Naive B cell (primary cell): ENCODE results near the gene PCLO. TPM values are rescaled to one million over a fixed set of nuclear protein-coding genes. Genes with fewer than 3 reads are reported as not detected.

Experiments used
- ATAC-seq, 2 donors: fragments of 150-1000 bp; cut with Tn5 transposase; 2 replicates each; pipeline ENCODE4 v1.10.0; 2021; ENCODE audit warnings: low read depth in 2 of 2, mild to moderate bottlenecking in 2 of 2, moderate library complexity in 2 of 2
- DNase-seq: peaks from one replicate; pipeline ENCODE4 v3.0.0; 2022
- H3K27ac Mint-ChIP-seq, 6 donors: one replicate each; pipeline ENCODE4 v1.8.0; 2020 to 2022; ENCODE audit warnings: mild to moderate bottlenecking in 6 of 6, mixed read lengths in 6 of 6, moderate library complexity in 5 of 6, inconsistent platforms in 2 of 6
- H3K27me3 Mint-ChIP-seq, 3 donors: one replicate each; pipeline ENCODE4 v1.8.0; 2021 to 2022; ENCODE audit warnings: mixed read lengths in 3 of 3, mild to moderate bottlenecking in 1 of 3
- H3K36me3 Mint-ChIP-seq, 2 donors: one replicate each; pipeline ENCODE4 v1.8.0; 2020 to 2022; ENCODE audit warnings: mixed read lengths in 2 of 2, inconsistent platforms in 1 of 2, mild to moderate bottlenecking in 1 of 2
- H3K4me1 Mint-ChIP-seq, 3 donors: one replicate each; pipeline ENCODE4 v1.8.0; 2020 to 2022; ENCODE audit warnings: mixed read lengths in 3 of 3, inconsistent platforms in 1 of 3, mild to moderate bottlenecking in 1 of 3, moderate library complexity in 1 of 3
- H3K4me3 Mint-ChIP-seq, 8 donors: one replicate each; pipeline ENCODE4 v1.8.0; 2020 to 2022; ENCODE audit warnings: mild to moderate bottlenecking in 8 of 8, mixed read lengths in 8 of 8, moderate library complexity in 8 of 8, inconsistent platforms in 2 of 8
- H3K9me3 Mint-ChIP-seq, 7 donors: one replicate each; pipeline ENCODE4 v1.8.0; 2020 to 2022; ENCODE audit warnings: mixed read lengths in 7 of 7, mild to moderate bottlenecking in 5 of 7, inconsistent platforms in 2 of 7, moderate library complexity in 1 of 7
- polyA plus RNA-seq, 6 donors: library from polyadenylated mRNA; unstranded; fragments of 300-500 nt; fragmentation: Illumina TruSeq; gene quantifications; one replicate each; pipeline ENCODE4 v1.2.3, GENCODE V29; 2021; ENCODE audit warnings: low read depth in 6 of 6

PCLO gene
- polyA plus RNA-seq, 6 donors from 2014 or later = not detected

DNA sequence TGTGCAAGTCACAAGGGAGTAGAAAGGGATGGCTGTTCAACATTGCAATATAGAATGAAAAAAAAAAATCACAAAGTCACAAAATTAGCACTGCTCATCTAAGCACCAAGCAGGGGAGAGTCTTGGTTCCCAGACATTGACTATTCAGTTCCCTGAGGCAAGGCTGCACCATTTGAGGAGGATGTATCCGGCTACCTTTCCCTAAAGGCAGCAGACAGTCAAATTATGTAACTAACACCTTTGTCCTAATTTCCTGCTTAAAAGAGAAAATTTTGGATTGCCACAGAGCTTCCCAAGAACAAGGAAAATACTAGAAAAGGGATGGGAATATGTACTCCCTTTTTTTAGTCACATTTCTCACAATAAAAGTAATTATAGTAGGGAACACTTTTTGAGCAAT is 148.1 kb downstream of the PCLO start:
- Mint-ChIP-seq H3K27me3 (no peaks in the 10 kb centered on the region), H3K4me3 (no peak overlapping the region), H3K27ac (no peak overlapping the region), H3K36me3 (no peaks in the 10 kb centered on the region), H3K9me3 (peaks cover 0 to 2% (median 0%) of the 10 kb centered on the region in 7 donors), H3K4me1 (no peaks in the 10 kb centered on the region)
- ATAC-seq = no peak
- DNase-seq = no peak

DNA sequence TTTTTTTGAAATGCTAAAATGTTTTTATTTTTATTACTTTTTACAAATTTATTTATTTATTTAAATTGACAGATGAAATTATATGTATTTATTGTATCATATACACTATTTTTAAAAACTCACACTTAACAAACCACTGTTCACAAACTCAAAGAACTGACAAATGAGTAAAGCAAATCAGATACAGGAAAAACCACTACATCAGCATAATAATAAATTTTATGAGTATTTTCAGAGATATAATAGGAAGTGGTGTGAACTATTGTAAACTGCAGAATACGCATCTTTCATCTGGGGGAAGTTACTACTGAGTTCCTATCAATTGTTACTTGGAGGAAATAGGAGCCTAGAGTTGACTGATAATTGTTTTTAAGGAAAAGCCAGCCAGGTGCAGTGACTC is 150.7 kb downstream of the PCLO start:
- ATAC-seq (no peak), DNase-seq (no peak)
- no peak overlapping the region for H3K27ac Mint-ChIP-seq
- H3K27me3 Mint-ChIP-seq = no peaks in the 10 kb centered on the region
- H3K4me3 Mint-ChIP-seq = no peak overlapping the region
- peaks cover 0 to 2% (median 0%) of the 10 kb centered on the region in 7 donors for H3K9me3 Mint-ChIP-seq
- H3K36me3 Mint-ChIP-seq = no peaks in the 10 kb centered on the region
- no peaks in the 10 kb centered on the region for H3K4me1 Mint-ChIP-seq

DNA sequence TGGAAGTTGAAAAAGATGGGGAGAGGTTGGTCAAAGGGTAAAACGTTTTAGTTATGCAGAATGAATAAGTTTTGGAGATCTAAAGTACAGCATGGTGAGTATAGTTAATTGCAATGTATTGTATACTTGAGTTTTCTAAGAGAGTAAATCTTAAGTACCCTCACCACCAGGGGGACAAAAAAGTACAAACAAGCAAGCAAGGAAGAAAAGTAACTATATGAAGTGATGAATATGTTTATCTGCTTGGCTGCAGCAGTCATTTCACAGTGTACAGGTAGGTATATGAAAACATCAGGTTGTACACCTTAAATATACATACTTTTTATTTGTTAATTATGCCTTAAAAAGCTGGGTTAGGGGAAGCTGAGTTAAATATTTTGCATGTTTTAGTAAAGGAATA is 157.3 kb downstream of the PCLO start:
- Mint-ChIP-seq H3K36me3 (no peaks in the 10 kb centered on the region), H3K9me3 (peaks cover 0 to 4% (median 4%) of the 10 kb centered on the region in 7 donors), H3K4me1 (no peaks in the 10 kb centered on the region), H3K4me3 (no peak overlapping the region), H3K27me3 (no peaks in the 10 kb centered on the region), H3K27ac (no peak overlapping the region)
- DNase-seq = no peak
- ATAC-seq = no peak

DNA sequence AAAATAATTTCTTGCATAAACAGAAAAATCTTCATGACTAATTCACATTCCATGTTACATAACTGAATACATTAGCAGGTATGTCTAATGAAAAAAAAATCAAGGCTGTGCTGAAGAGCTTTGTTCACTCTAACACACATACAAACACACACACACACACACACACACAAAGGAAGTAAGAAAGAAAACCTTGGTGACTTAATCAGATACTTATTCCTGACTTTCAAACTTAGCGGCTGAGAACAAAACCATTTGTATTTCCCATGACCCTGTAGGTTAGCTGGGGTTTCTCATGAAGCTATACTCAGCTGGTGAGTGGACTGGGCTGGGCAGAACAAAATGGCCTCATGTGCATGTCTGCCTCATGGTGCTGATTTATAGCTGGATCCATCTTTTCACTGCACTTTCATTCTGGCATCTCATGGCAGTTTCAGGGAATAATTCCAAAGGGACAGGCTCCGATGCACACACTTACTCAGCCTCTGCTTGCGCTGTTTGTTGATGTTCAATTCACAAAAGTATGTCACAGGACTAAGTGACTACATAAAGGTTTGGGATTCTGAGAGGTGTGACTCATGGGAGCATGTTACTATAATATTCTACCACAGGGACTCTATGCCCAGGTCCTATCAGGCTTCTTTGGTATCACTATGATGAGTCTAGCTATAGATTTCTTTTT is 161.2 kb downstream of the PCLO start:
- no peak for DNase-seq
- no peaks in the 10 kb centered on the region for H3K36me3 Mint-ChIP-seq
- ATAC-seq = no peak
- H3K9me3 Mint-ChIP-seq = peaks cover 0 to 8% (median 4%) of the 10 kb centered on the region in 7 donors
- no peaks in the 10 kb centered on the region for H3K27me3 Mint-ChIP-seq
- no peaks in the 10 kb centered on the region for H3K4me1 Mint-ChIP-seq
- H3K27ac Mint-ChIP-seq = no peak overlapping the region
- H3K4me3 Mint-ChIP-seq = no peak overlapping the region

DNA sequence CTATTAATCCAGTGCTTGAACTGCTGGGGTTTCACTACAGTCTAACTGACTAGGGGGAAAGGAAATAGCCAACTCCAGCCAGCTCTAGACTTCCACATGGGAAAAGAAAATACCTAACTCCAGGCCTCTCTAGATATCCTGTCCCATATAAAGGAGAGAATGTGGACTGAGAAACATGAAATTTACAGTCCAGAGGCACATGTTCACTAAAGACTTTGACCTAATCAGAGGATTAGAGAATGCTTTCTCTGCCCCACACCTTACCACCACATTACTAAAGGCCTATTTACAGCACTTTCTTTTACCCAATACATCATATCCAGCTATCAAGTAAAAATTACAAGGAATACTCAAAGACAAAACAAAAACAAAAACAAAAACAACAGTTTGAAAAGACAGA is 164.2 kb downstream of the PCLO start:
- H3K27me3 Mint-ChIP-seq = no peaks in the 10 kb centered on the region
- no peak for DNase-seq
- ATAC-seq = no peak
- H3K27ac Mint-ChIP-seq = no peak overlapping the region
- H3K4me3 Mint-ChIP-seq = no peak overlapping the region
- H3K4me1 Mint-ChIP-seq = no peaks in the 10 kb centered on the region
- H3K36me3 Mint-ChIP-seq = no peaks in the 10 kb centered on the region
- peaks cover 0 to 9% (median 0%) of the 10 kb centered on the region in 7 donors for H3K9me3 Mint-ChIP-seq

DNA sequence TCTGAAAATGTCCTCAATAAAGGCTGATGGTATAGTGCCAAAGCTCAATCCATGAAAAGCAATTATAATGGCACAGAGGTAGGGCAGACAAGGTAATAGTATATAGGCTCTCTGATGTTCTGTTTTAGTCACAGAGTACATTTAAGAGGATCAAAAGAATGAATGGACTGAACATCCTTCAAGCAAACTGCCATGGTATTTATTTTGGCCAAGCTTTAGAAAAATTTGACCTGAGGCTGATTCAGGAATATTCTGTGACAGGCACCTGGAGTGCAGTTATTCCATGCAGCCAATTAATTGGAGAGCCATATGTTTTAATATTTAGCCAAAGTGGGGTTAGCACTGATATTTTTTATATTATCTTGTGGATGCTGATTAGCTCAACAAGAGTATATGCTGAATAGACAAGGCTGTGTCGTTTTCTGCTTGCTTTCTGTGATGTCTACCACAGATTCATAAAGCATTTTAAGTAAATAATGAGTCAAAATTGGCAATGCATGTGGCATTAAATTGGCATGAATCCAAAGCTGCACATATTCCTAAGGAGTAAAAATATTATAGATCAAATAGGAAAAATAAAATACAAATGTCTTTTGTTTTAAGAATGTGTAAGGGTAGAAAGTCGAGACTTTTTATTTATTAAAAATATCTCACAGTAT is 177.4 kb downstream of the PCLO start:
- DNase-seq (no peak), ATAC-seq (no peak)
- H3K27me3 Mint-ChIP-seq = no peaks in the 10 kb centered on the region
- no peaks in the 10 kb centered on the region for H3K4me1 Mint-ChIP-seq
- H3K36me3 Mint-ChIP-seq = no peaks in the 10 kb centered on the region
- no peak overlapping the region for H3K4me3 Mint-ChIP-seq
- no peak overlapping the region for H3K27ac Mint-ChIP-seq
- no peaks in the 10 kb centered on the region for H3K9me3 Mint-ChIP-seq

DNA sequence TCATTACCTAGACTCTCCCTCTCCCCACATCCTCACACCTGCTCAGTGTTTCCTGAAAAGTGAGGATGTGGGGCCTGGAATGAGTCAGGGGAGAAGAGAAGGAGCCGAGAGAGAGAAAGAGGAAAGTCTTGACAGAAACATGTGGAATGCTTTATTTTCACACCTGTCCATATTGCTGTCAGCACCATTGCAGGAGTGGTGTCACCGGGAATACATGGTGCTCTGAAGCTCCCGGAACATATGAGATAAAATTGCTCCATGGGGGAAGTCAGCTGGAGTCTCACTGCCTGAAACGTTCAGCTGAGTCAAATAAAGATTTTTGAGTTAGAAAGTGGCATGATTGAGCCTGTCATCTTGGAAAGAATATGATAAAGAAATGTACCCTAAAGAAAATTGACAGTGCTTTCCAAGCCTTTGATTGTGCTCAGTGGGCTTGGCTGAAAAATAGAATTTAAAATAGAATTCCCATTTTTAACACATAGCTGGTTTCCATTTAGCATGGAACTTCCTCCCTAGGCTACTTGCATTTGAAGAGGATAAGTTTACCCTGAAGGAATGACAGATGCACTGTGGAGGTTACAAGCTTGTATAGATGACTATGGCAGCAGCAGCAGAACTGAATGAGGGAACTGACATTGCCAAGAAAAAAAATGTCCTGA is 182.4 kb downstream of the PCLO start:
- Mint-ChIP-seq H3K27ac (no peak overlapping the region), H3K4me1 (no peaks in the 10 kb centered on the region), H3K27me3 (no peaks in the 10 kb centered on the region), H3K4me3 (no peak overlapping the region), H3K9me3 (no peaks in the 10 kb centered on the region), H3K36me3 (no peaks in the 10 kb centered on the region)
- ATAC-seq = no peak
- no peak for DNase-seq

DNA sequence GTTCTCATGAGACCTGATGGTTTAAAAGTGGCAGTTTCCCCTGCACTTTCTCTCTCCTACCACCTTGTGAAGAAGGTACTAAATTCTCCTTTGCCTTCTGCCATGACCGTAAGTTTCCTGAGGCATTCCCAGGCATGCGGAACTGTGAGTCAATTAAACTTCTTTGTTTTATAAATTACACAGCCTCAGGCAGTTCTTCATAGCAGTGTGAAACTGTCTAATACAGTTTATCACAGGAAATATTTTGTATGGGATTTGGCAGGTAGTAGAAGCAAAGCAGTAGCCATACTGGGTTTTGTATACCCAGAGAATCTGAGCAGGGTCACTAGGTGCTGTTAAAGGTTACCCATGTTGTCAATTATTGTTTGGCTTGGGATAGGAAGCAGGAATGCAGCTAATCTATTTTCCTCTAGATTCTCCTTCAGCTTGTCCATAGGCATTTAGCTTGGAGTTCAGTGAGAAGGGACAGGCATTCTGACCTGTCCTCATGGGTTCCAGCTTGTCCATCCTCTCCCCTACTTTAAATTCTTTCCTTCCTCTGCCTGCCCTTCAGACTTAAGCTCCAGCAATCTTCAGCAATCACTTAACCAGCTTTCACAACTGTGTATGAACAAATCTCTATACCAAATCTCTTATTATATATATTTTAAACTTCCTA is 186.7 kb downstream of the PCLO start:
- no peaks in the 10 kb centered on the region for H3K36me3 Mint-ChIP-seq
- no peaks in the 10 kb centered on the region for H3K4me1 Mint-ChIP-seq
- no peak overlapping the region for H3K27ac Mint-ChIP-seq
- H3K27me3 Mint-ChIP-seq = no peaks in the 10 kb centered on the region
- DNase-seq = no peak
- no peak overlapping the region for H3K4me3 Mint-ChIP-seq
- no peaks in the 10 kb centered on the region for H3K9me3 Mint-ChIP-seq
- no peak for ATAC-seq

DNA sequence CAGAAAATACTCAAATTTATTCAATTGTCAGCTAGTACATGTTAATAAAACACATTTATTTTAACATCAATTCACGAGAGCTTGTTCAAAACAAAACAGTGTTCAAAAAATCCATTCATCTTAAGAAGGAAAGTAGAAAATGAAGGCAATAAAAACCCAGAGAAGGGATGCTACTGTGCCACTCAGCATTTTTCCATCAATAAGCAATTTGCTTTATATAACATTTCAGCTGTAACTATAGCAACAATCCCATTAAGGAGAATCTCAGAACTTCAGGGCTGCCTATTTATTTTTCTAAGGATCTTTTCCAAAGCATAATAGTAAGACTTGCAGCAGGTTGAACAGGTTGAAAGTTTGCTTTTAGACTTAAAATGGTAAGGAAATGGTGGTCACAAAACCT is 190.5 kb downstream of the PCLO start:
- DNase-seq (no peak), ATAC-seq (no peak)
- H3K4me1 Mint-ChIP-seq = no peaks in the 10 kb centered on the region
- no peaks in the 10 kb centered on the region for H3K9me3 Mint-ChIP-seq
- H3K27me3 Mint-ChIP-seq = no peaks in the 10 kb centered on the region
- no peak overlapping the region for H3K27ac Mint-ChIP-seq
- no peaks in the 10 kb centered on the region for H3K36me3 Mint-ChIP-seq
- H3K4me3 Mint-ChIP-seq = no peak overlapping the region

DNA sequence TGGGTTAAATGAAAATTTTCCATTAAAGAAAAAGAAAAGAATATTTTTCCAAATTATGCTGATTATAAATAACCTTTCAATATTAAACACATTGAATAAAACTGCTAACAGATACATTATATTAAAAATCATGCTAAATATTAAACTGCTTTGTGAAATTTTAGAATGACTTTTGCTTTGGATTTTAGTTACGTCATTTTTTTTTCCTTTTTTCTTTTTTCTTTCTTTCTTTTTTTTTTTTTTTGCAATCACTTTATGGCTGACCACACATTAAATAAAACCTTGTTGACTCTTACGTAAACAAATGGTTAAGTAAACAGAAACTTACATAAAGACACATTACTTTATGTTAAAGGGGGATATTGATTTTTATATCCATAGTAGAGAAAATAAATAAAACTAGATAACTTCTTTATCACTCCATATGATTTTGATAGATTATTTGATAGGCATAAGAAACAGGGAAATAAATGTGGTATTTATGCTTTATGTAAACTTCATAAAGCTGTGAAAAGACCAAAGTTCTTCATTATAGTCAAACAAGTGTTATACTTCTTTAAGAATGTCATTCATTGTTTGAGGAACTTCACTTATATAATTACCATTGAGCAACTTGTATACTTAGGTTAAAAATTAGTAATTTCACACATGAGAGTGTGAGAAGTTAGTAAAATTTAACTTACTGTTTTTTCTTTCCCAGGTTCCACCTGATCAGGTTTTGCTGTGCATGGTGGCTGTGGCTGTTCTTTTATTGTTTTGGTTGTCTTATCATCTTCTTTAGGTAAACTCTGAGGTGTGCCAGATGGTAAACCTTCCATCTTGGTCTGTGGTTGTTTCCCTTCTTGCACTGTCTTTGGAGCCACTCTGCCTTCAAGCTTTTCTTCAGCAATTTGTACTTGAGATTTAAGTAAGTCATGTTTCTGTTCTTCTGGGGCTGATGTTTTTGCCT is 197.3 kb downstream of the PCLO start:
- Mint-ChIP-seq H3K4me3 (no peak overlapping the region), H3K9me3 (peaks cover 0 to 10% (median 0%) of the 10 kb centered on the region in 7 donors), H3K27me3 (no peaks in the 10 kb centered on the region), H3K36me3 (no peaks in the 10 kb centered on the region), H3K27ac (no peak overlapping the region), H3K4me1 (no peaks in the 10 kb centered on the region)
- ATAC-seq (no peak), DNase-seq (no peak)

DNA sequence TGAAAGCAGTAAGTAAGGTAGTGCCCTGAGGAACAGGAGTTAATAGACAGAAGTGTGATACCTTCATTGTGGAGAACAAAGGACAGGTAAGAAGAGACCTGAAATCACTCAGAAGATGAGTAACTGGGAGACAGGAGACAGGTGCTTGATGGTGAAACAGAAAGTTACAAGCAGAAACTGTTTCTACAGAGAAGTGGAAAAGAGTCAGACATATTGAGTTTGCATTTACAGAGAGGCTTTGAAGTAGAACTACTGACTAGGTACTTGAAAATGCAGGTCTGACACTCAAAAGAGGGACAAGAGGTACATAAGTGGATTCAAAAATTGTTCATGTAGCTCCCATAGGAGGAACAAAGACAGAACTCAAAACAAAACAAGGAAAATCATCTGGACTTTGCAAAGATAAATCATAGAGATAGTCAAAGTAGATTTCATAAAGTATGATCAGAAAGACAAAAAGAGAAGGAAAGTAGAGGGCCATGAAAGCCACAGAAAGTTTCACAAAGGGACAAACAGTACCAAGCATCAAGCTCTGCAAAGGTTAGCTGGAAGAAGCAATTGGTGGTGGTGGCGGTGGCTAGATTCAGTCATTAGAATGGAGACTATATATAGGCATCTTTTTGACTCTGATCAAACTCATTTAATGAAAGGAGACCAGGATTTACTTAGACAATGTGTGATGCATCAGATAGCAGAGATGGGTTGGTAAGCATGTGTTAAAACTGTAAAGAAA is 198.4 kb downstream of the PCLO start:
- no peaks in the 10 kb centered on the region for H3K27me3 Mint-ChIP-seq
- DNase-seq (no peak), ATAC-seq (no peak)
- no peaks in the 10 kb centered on the region for H3K4me1 Mint-ChIP-seq
- no peaks in the 10 kb centered on the region for H3K36me3 Mint-ChIP-seq
- no peak overlapping the region for H3K27ac Mint-ChIP-seq
- peaks cover 0 to 14% (median 2%) of the 10 kb centered on the region in 7 donors for H3K9me3 Mint-ChIP-seq
- no peak overlapping the region for H3K4me3 Mint-ChIP-seq

DNA sequence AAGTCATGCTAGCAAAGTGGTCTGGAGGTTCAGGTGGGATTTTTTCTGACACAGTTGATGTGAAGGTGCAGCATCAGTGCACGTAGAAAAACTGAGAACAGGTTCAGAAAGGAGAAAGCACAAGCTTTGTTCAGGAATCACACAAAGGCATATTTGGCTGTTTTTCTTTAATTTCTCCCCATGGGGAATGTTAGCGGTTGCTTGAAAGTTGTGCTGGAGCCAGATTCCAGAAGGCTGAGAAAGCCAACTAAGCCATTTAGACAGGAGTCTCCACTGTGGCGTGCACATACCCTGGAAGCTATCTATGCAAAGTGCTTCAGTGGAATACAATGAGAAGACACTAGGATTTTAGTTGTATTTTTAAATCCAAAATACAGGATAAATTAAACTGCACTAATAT is 201.4 kb downstream of the PCLO start:
- Mint-ChIP-seq H3K27ac (no peak overlapping the region), H3K4me3 (no peak overlapping the region), H3K9me3 (peaks cover 0 to 14% (median 3%) of the 10 kb centered on the region in 7 donors), H3K27me3 (no peaks in the 10 kb centered on the region), H3K4me1 (no peaks in the 10 kb centered on the region), H3K36me3 (no peaks in the 10 kb centered on the region)
- ATAC-seq (no peak), DNase-seq (no peak)
